IMR-90 (cell line): ENCODE measurements around the gene DHCR24. TPM values are rescaled to one million over a fixed set of nuclear protein-coding genes. Genes with fewer than 3 reads are reported as not detected.

Source experiments
- ATAC-seq: fragments of 200-7000 bp; cut with Tn5 transposase; 2 replicates; pipeline ENCODE4 v1.9.1; 2020; ENCODE audit warnings: low read depth, mild to moderate bottlenecking, moderate library complexity
- BruUV-seq: library from RNA; stranded (reverse); fragments of 400-500 nt; replicated peaks from 2 replicates; lab custom pipeline; 2021; lab: Mats Ljungman, UMichigan
- CTCF ChIA-PET: fragments of 300-600 bp; formaldehyde crosslinking; extraction: SDS; loops from one replicate; lab custom pipeline; 2021; ENCODE audit warnings: antibody characterized with exemption; lab: Yijun Ruan, JAX
- POLR2A ChIA-PET: fragments of 300-600 bp; sonication (Branson Sonifier 250); formaldehyde crosslinking; loops from one replicate; lab custom pipeline; 2022; ENCODE audit warnings: antibody characterized with exemption; ENCODE audit not compliant: unreplicated experiment; lab: Charles Lee
- DNase-seq: peaks from one replicate; pipeline ENCODE4 v3.0.0; 2013
- H2AFZ ChIP-seq: replicated peaks from 2 replicates; pipeline ENCODE3; 2013; ENCODE audit warnings: low read length, mild to moderate bottlenecking; ENCODE audit not compliant: poor library complexity
- H2AK5ac ChIP-seq: 2 replicates; pipeline ENCODE4 v1.6.1; 2013; ENCODE audit warnings: low read depth, low read length, inconsistent platforms
- H2AK9ac ChIP-seq: replicated peaks from 2 replicates; pipeline ENCODE3; 2013; ENCODE audit warnings: mild to moderate bottlenecking, low read depth, low read length, moderate library complexity; ENCODE audit not compliant: poor library complexity
- H2BK120ac ChIP-seq: 2 replicates; pipeline ENCODE4 v1.6.1; 2013; ENCODE audit warnings: low read depth, low read length, inconsistent platforms
- H2BK15ac ChIP-seq: 3 replicates; pipeline ENCODE4 v1.6.1; 2013; ENCODE audit warnings: low read depth, low read length, inconsistent platforms
- H2BK20ac ChIP-seq: 2 replicates; pipeline ENCODE4 v1.6.1; 2013; ENCODE audit warnings: low read depth, mild to moderate bottlenecking, inconsistent platforms, low read length, moderate library complexity
- H2BK5ac ChIP-seq: 2 replicates; pipeline ENCODE4 v1.6.1; 2013; ENCODE audit warnings: mild to moderate bottlenecking, low read depth, low read length, inconsistent platforms; ENCODE audit not compliant: poor library complexity, severe bottlenecking
- H3K14ac ChIP-seq: replicated peaks from 2 replicates; pipeline ENCODE4 v1.6.1; 2013; ENCODE audit warnings: low read depth, low read length, inconsistent platforms
- H3K18ac ChIP-seq: 2 replicates; pipeline ENCODE4 v1.6.1; 2013; ENCODE audit warnings: low read depth, low read length, control low read depth
- H3K23ac ChIP-seq: 2 replicates; pipeline ENCODE4 v1.6.1; 2013; ENCODE audit warnings: low read depth, low read length, inconsistent platforms
- H3K27ac ChIP-seq: 2 replicates; pipeline ENCODE4 v1.5.1; 2013; ENCODE audit warnings: mild to moderate bottlenecking, control low read depth, low read length; ENCODE audit not compliant: insufficient read depth
- H3K27me3 ChIP-seq: 2 replicates; pipeline ENCODE4 v1.6.1; 2013; ENCODE audit warnings: low read length; ENCODE audit not compliant: control insufficient read depth, insufficient read depth
- H3K36me3 ChIP-seq: 2 replicates; pipeline ENCODE4 v1.6.1; 2013; ENCODE audit warnings: low read length, mixed read lengths; ENCODE audit not compliant: control insufficient read depth, insufficient read depth
- H3K4ac ChIP-seq: 2 replicates; pipeline ENCODE4 v1.6.1; 2013; ENCODE audit warnings: low read depth, low read length, inconsistent platforms
- H3K4me1 ChIP-seq: 2 replicates; pipeline ENCODE4 v1.6.1; 2013; ENCODE audit warnings: low read length, mixed read lengths; ENCODE audit not compliant: control insufficient read depth, insufficient read depth
- H3K4me2 ChIP-seq: 2 replicates; pipeline ENCODE4 v1.6.1; 2013; ENCODE audit warnings: low read depth, mild to moderate bottlenecking, control low read depth, low read length, moderate library complexity
- H3K4me3 ChIP-seq: 2 replicates; pipeline ENCODE4 v1.5.1; 2013; ENCODE audit warnings: low read depth, mild to moderate bottlenecking, control low read depth, low read length, moderate library complexity; ENCODE audit not compliant: insufficient read depth
- H3K56ac ChIP-seq: 2 replicates; pipeline ENCODE4 v1.6.1; 2013; ENCODE audit warnings: low read length, inconsistent platforms; ENCODE audit not compliant: insufficient read depth; ENCODE audit errors: extremely low read depth
- H3K79me1 ChIP-seq, 2 experiments: 2 replicates each; pipeline ENCODE4 v1.6.1; 2013; ENCODE audit warnings: low read length in 2 of 2, inconsistent platforms in 1 of 2, low read depth in 1 of 2
- H3K9ac ChIP-seq: 2 replicates; pipeline ENCODE4 v1.6.1; 2013; ENCODE audit warnings: low read depth, low read length, control low read depth
- H3K9me1 ChIP-seq: 2 replicates; pipeline ENCODE4 v1.6.1; 2013; ENCODE audit warnings: low read length, inconsistent platforms; ENCODE audit not compliant: insufficient read depth
- H3K9me3 ChIP-seq: 2 replicates; pipeline ENCODE4 v1.6.1; 2013; ENCODE audit warnings: low read length; ENCODE audit not compliant: control insufficient read depth, insufficient read depth
- H4K20me1 ChIP-seq: 2 replicates; pipeline ENCODE4 v1.6.1; 2013; ENCODE audit warnings: low read length, inconsistent platforms; ENCODE audit not compliant: insufficient read depth
- H4K5ac ChIP-seq: 2 replicates; pipeline ENCODE4 v1.6.1; 2013; ENCODE audit warnings: mild to moderate bottlenecking, low read depth, low read length, control low read depth
- H4K8ac ChIP-seq, 2 experiments: 2 replicates each; pipeline ENCODE4 v1.6.1; 2013; ENCODE audit warnings: low read depth in 2 of 2, low read length in 2 of 2, control low read depth in 1 of 2, inconsistent platforms in 1 of 2
- H4K91ac ChIP-seq: 2 replicates; pipeline ENCODE4 v1.6.1; 2013; ENCODE audit warnings: low read depth, low read length, inconsistent platforms; ENCODE audit not compliant: insufficient read depth
- BHLHE40 ChIP-seq: fragments of 150-350 bp; IDR thresholded peaks from 2 replicates; pipeline ENCODE4 v1.6.1; 2016; ENCODE audit warnings: mild to moderate bottlenecking, low read depth, low read length
- CEBPB ChIP-seq: IDR thresholded peaks from 2 replicates; pipeline ENCODE4 v1.6.1; 2012; ENCODE audit warnings: low read depth, low read length, improper control_type of control experiment
- CHD1 ChIP-seq: IDR thresholded peaks from 2 replicates; pipeline ENCODE4 v1.6.1; 2012; ENCODE audit warnings: low read depth, low read length, improper control_type of control experiment
- ELK1 ChIP-seq: fragments of 150-350 bp; IDR thresholded peaks from 2 replicates; pipeline ENCODE4 v1.6.1; 2016; ENCODE audit warnings: low read depth, mild to moderate bottlenecking, low read length, moderate library complexity, borderline replicate concordance
- FOS ChIP-seq: fragments of 150-350 bp; IDR thresholded peaks from 2 replicates; pipeline ENCODE4 v1.6.1; 2016; ENCODE audit warnings: low read depth, low read length
- MAFK ChIP-seq: IDR thresholded peaks from 2 replicates; pipeline ENCODE4 v1.6.1; 2012; ENCODE audit warnings: low read depth, low read length, improper control_type of control experiment
- MAZ ChIP-seq: IDR thresholded peaks from 2 replicates; pipeline ENCODE4 v1.6.1; 2012; ENCODE audit warnings: low read depth, mild to moderate bottlenecking, low read length, improper control_type of control experiment, moderate library complexity, borderline replicate concordance
- MXI1 ChIP-seq: IDR thresholded peaks from 2 replicates; pipeline ENCODE4 v1.6.1; 2012; ENCODE audit warnings: low read depth, mild to moderate bottlenecking, low read length, moderate library complexity, borderline replicate concordance
- NFE2L2 ChIP-seq: fragments of 150-350 bp; IDR thresholded peaks from 2 replicates; pipeline ENCODE4 v1.6.1; 2016; ENCODE audit warnings: low read depth, mild to moderate bottlenecking, low read length
- POLR2A ChIP-seq: IDR thresholded peaks from 2 replicates; pipeline ENCODE4 v1.6.1; 2012; ENCODE audit warnings: mild to moderate bottlenecking, low read depth, low read length
- RAD21 ChIP-seq: IDR thresholded peaks from 2 replicates; pipeline ENCODE4 v1.6.1; 2012; ENCODE audit warnings: low read length, improper control_type of control experiment
- RFX5 ChIP-seq: IDR thresholded peaks from 2 replicates; pipeline ENCODE4 v1.8.0; 2012; ENCODE audit warnings: low read depth, mild to moderate bottlenecking, low read length, moderate library complexity
- USF2 ChIP-seq: fragments of 150-350 bp; IDR thresholded peaks from 2 replicates; pipeline ENCODE4 v1.6.1; 2017; ENCODE audit warnings: mild to moderate bottlenecking, antibody characterized with exemption, low read length, low read depth
- WGBS, 2 experiments: methylation state at CpG; one replicate each; pipeline versions ENCODE4 v1.1.5 to v1.1.7; 2013; ENCODE audit warnings: missing lambda C conversion rate in 2 of 2; ENCODE audit not compliant: insufficient read length in 1 of 2; ENCODE audit errors: extremely low coverage in 2 of 2; 5-methylcytosine and 5-hydroxymethylcytosine counted together
- dilution Hi-C: fragments of 300-500 bp; cut with HindIII; formaldehyde crosslinking; loops from one replicate; pipeline ENCODE4 v1.14.3; 2018; ENCODE audit warnings: low sequenced_read_pairs; ENCODE audit not compliant: unreplicated experiment
- in situ Hi-C: fragments of 300-500 bp; cut with MboI; formaldehyde crosslinking; loops from 3 replicates; pipeline ENCODE4 v1.14.3; 2019; ENCODE audit warnings: low sequenced_read_pairs, inconsistent platforms, mixed read lengths
- intact Hi-C: fragments of 100-400 bp; cut with micrococcal nuclease; formaldehyde crosslinking; loops from 2 replicates; pipeline ENCODE4 v1.10.0; 2022
- polyA plus RNA-seq, 3 experiments: library from polyadenylated mRNA; depleted of rRNA; stranded (reverse); fragments of >200 nt; gene quantifications; 2 replicates each; pipeline ENCODE4 v1.2.3, GENCODE V29; 2012; ENCODE audit warnings: low replicate concordance in 1 of 3
- total RNA-seq: library from RNA; depleted of rRNA; stranded (reverse); fragments of >200 nt; gene quantifications from 2 replicates; pipeline ENCODE4 v1.2.3, GENCODE V29; 2012
- TF ChIP-seq, protein P1 (sequence below): conservative IDR thresholded peaks from 2 replicates; pipeline ENCODE4 v1.5.1; 2012; ENCODE audit warnings: mild to moderate bottlenecking, low read depth, low read length, improper control_type of control experiment

DHCR24 gene
- total and polyA plus RNA-seq, 2 of the 4 experiments (the other 2 are of a cell fraction): 130 to 194 TPM

DNA sequence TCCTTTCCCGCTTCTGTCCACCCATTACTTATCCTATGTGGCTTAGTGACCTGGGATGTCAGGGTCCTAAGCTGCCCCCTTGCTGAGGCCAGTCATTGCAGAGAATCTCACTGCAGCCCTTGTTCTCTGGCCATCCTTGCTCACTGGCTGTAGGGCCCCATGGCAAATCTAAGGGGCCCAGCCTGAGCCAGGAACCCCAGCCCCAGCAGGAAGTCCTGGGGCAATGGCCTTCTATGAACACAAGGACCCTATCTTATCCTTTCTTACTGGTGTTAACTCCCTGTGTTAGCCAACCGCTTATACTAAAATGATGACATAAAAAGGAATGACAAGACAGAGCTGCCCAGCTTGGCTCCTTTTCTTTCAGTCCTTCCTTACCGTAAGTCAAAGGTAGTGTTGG, 29.9 kb downstream of the DHCR24 start:
- intact Hi-C loops (no loop called here), in situ Hi-C loops (no loop called here), dilution Hi-C loops (no loop called here)
- Histone ChIP-seq H3K4me2 (no peak overlapping the region), H4K8ac (peak overlapping the region in 1 of 2 experiments; percentile 46; a peak in 1 of 4 replicates), H4K20me1 (peaks cover 6% of the 10 kb centered on the region; the same call in 1 of the 2 replicates), H3K4me1 (peaks cover 21% of the 10 kb centered on the region), H2BK20ac (peak overlapping the region; percentile 9; the same call in 1 of the 2 replicates), H2BK120ac (peak overlapping the region; percentile 84), H3K9me1 (peaks cover 28% of the 10 kb centered on the region), H3K56ac (no peak overlapping the region), H2AK5ac (peak overlapping the region; percentile 75; the same call in 1 of the 2 replicates), H4K91ac (no peak overlapping the region), H2BK15ac (peak overlapping the region; percentile 27; the same call in 1 of the 3 replicates), H3K79me1 (peaks cover 0 to 23% of the 10 kb centered on the region in 2 experiments; a peak in 2 of 4 replicates), H3K27ac (no peak overlapping the region), H3K4me3 (no peak overlapping the region), H3K9me3 (no peaks in the 10 kb centered on the region), H4K5ac (peak overlapping the region; percentile 12; the same call in 1 of the 2 replicates), H2BK5ac (peak overlapping the region; percentile 38), H3K18ac (peak overlapping the region; percentile 7; the same call in 1 of the 2 replicates), H3K14ac (peak overlapping the region; percentile 73), H3K23ac (no peak overlapping the region), H3K36me3 (0 out of 2 replicates have a peak, but pooled peaks cover 2% of the 10 kb centered on the region), H2AK9ac (peak overlapping the region; percentile 46), H3K9ac (no peak overlapping the region), H2AFZ (peak overlapping the region; percentile 15), H3K27me3 (no peaks in the 10 kb centered on the region), H3K4ac (peak overlapping the region; percentile 73)
- TF ChIP-seq RAD21 (no peak), BHLHE40 (no peak), NFE2L2 (no peak), MAZ (no peak), MXI1 (no peak), MAFK (no peak), FOS (no peak), RFX5 (no peak), CHD1 (no peak), CEBPB (no peak), POLR2A (no peak), USF2 (no peak), ELK1 (no peak)
- TF ChIP-seq, protein P1, sequence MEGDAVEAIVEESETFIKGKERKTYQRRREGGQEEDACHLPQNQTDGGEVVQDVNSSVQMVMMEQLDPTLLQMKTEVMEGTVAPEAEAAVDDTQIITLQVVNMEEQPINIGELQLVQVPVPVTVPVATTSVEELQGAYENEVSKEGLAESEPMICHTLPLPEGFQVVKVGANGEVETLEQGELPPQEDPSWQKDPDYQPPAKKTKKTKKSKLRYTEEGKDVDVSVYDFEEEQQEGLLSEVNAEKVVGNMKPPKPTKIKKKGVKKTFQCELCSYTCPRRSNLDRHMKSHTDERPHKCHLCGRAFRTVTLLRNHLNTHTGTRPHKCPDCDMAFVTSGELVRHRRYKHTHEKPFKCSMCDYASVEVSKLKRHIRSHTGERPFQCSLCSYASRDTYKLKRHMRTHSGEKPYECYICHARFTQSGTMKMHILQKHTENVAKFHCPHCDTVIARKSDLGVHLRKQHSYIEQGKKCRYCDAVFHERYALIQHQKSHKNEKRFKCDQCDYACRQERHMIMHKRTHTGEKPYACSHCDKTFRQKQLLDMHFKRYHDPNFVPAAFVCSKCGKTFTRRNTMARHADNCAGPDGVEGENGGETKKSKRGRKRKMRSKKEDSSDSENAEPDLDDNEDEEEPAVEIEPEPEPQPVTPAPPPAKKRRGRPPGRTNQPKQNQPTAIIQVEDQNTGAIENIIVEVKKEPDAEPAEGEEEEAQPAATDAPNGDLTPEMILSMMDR: no peak
- BruUV-seq: no TSS peak
- WGBS, 2 experiments: no CpG with 5 or more reads among the region's 3 CpGs
- POLR2A ChIA-PET: no interaction called here
- ATAC-seq (no peak), DNase-seq (no peak)
- CTCF ChIA-PET: no interaction called here
